Measurements from ENCODE around the gene MGAT3. TPM values are rescaled to one million over a fixed set of nuclear protein-coding genes. Genes with fewer than 3 reads are reported as not detected.

Gene MGAT3
- total RNA-seq, 1 donor from 2014 or later: 12.8 TPM

- no peaks in the 10 kb centered on the region for H3K36me3 Mint-ChIP-seq (ENCODE audit: unreplicated experiment)
- peaks cover 4% of the 10 kb centered on the region for H3K4me1 Mint-ChIP-seq (ENCODE audit: low read depth, unreplicated experiment)
- H3K27ac Mint-ChIP-seq (ENCODE audit: unreplicated experiment): no peak overlapping the region
- H3K9me3 Mint-ChIP-seq (ENCODE audit: unreplicated experiment): no peaks in the 10 kb centered on the region
- no peak for TF ChIP-seq CTCF (IDR thresholded peaks at IDR 0.05; ENCODE audit: partially characterized antibody, unreplicated experiment)
- DNase-seq: no peak
- H3K27me3 Mint-ChIP-seq (ENCODE audit: unreplicated experiment): no peaks in the 10 kb centered on the region
- no peak overlapping the region for H3K4me3 Mint-ChIP-seq (ENCODE audit: unreplicated experiment)
Measured at GRCh38 chr22:39429186-39429585, 27.6 kb upstream of the MGAT3 start.

- no peak overlapping the region for H3K27ac Mint-ChIP-seq (ENCODE audit: unreplicated experiment)
- no peak for DNase-seq
- peaks cover 4% of the 10 kb centered on the region for H3K4me1 Mint-ChIP-seq (ENCODE audit: low read depth, unreplicated experiment)
- H3K36me3 Mint-ChIP-seq (ENCODE audit: unreplicated experiment): no peaks in the 10 kb centered on the region
- H3K27me3 Mint-ChIP-seq (ENCODE audit: unreplicated experiment): peaks cover 2% of the 10 kb centered on the region
- no peak for TF ChIP-seq CTCF (IDR thresholded peaks at IDR 0.05; ENCODE audit: partially characterized antibody, unreplicated experiment)
- H3K9me3 Mint-ChIP-seq (ENCODE audit: unreplicated experiment): no peaks in the 10 kb centered on the region
- no peak overlapping the region for H3K4me3 Mint-ChIP-seq (ENCODE audit: unreplicated experiment)
Measured at GRCh38 chr22:39429916-39430575, 26.8 kb upstream of the MGAT3 start.

- Mint-ChIP-seq H3K4me3 (ENCODE audit: unreplicated experiment) (no peak overlapping the region), H3K9me3 (ENCODE audit: unreplicated experiment) (no peaks in the 10 kb centered on the region), H3K4me1 (ENCODE audit: low read depth, unreplicated experiment) (peaks cover 4% of the 10 kb centered on the region), H3K27me3 (ENCODE audit: unreplicated experiment) (peaks cover 2% of the 10 kb centered on the region), H3K27ac (ENCODE audit: unreplicated experiment) (no peak overlapping the region), H3K36me3 (ENCODE audit: unreplicated experiment) (no peaks in the 10 kb centered on the region)
- no peak for DNase-seq
- no peak for TF ChIP-seq CTCF (IDR thresholded peaks at IDR 0.05; ENCODE audit: partially characterized antibody, unreplicated experiment)
Measured at GRCh38 chr22:39430576-39431150, 26.1 kb upstream of the MGAT3 start.

GRCh38 chr22:39431216-39431801 lies 25.5 kb upstream of the MGAT3 start:
- Mint-ChIP-seq H3K27me3 (ENCODE audit: unreplicated experiment) (peaks cover 2% of the 10 kb centered on the region), H3K9me3 (ENCODE audit: unreplicated experiment) (no peaks in the 10 kb centered on the region), H3K36me3 (ENCODE audit: unreplicated experiment) (no peaks in the 10 kb centered on the region), H3K4me1 (ENCODE audit: low read depth, unreplicated experiment) (peaks cover 4% of the 10 kb centered on the region), H3K4me3 (ENCODE audit: unreplicated experiment) (no peak overlapping the region), H3K27ac (ENCODE audit: unreplicated experiment) (no peak overlapping the region)
- no peak for DNase-seq
- TF ChIP-seq CTCF (IDR thresholded peaks at IDR 0.05; ENCODE audit: partially characterized antibody, unreplicated experiment): no peak

- H3K4me1 Mint-ChIP-seq (ENCODE audit: low read depth, unreplicated experiment): peaks cover 4% of the 10 kb centered on the region
Measured at GRCh38 chr22:39431821-39432251, 25.0 kb upstream of the MGAT3 start.

More at GRCh38 chr22:39431821-39432251, 25.0 kb upstream of the MGAT3 start:
- DNase-seq: no peak
- H3K36me3 Mint-ChIP-seq (ENCODE audit: unreplicated experiment): no peaks in the 10 kb centered on the region
- peaks cover 2% of the 10 kb centered on the region for H3K27me3 Mint-ChIP-seq (ENCODE audit: unreplicated experiment)
- no peak overlapping the region for H3K27ac Mint-ChIP-seq (ENCODE audit: unreplicated experiment)
- TF ChIP-seq CTCF (IDR thresholded peaks at IDR 0.05; ENCODE audit: partially characterized antibody, unreplicated experiment): no peak
- H3K9me3 Mint-ChIP-seq (ENCODE audit: unreplicated experiment): no peaks in the 10 kb centered on the region
- no peak overlapping the region for H3K4me3 Mint-ChIP-seq (ENCODE audit: unreplicated experiment)

Data from glutamatergic neuron (in vitro differentiated cells).